ENCODE results near the gene AQR.

GRCh38 chr15:34812369-34812768, 157.2 kb downstream of the AQR start:
- TF ChIP-seq POLR2A (IDR thresholded peaks at IDR 0.05): no peak
- TF ChIP-seq, protein P1, sequence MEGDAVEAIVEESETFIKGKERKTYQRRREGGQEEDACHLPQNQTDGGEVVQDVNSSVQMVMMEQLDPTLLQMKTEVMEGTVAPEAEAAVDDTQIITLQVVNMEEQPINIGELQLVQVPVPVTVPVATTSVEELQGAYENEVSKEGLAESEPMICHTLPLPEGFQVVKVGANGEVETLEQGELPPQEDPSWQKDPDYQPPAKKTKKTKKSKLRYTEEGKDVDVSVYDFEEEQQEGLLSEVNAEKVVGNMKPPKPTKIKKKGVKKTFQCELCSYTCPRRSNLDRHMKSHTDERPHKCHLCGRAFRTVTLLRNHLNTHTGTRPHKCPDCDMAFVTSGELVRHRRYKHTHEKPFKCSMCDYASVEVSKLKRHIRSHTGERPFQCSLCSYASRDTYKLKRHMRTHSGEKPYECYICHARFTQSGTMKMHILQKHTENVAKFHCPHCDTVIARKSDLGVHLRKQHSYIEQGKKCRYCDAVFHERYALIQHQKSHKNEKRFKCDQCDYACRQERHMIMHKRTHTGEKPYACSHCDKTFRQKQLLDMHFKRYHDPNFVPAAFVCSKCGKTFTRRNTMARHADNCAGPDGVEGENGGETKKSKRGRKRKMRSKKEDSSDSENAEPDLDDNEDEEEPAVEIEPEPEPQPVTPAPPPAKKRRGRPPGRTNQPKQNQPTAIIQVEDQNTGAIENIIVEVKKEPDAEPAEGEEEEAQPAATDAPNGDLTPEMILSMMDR (IDR thresholded peaks at IDR 0.05 in 4 of 5, conservative IDR thresholded peaks at IDR 0.05 in 1 of 5): no peak
